ENCODE results near the gene GRWD1. TPM values are rescaled to one million over a fixed set of nuclear protein-coding genes. Genes with fewer than 3 reads are reported as not detected.

GRWD1 gene
- total and polyA plus RNA-seq, 2 of the 13 experiments (the other 11 are each of a cell fraction or from before 2014, with no cell fraction given), result 10.8 to 46.6 TPM

GRCh38 chr19:48500830-48501493, 55.2 kb downstream of the GRWD1 start (continued):
- TF ChIP-seq REST (IDR thresholded peaks at IDR 0.05; ENCODE audit: borderline replicate concordance in 1 of 2, low read depth in 1 of 2, low read length in 2 of 2) (no peak), ZNF678 (CRISPR knock-in tag; IDR thresholded peaks at IDR 0.05) (no peak), ZNF33B (CRISPR knock-in tag; IDR thresholded peaks at IDR 0.05) (0 out of 2 replicates have a peak, but pooled peaks have one; percentile 36), JUND (CRISPR knock-in tag; IDR thresholded peaks at IDR 0.05) (no peak), E2F1 (CRISPR knock-in tag; IDR thresholded peaks at IDR 0.05) (no peak), ARNT2 (CRISPR knock-in tag; IDR thresholded peaks at IDR 0.05; ENCODE audit: low read depth) (no peak), U2AF2 (IDR thresholded peaks at IDR 0.05; ENCODE audit: low read depth, low read length) (no peak), ZNF460 (CRISPR knock-in tag; IDR thresholded peaks at IDR 0.05; ENCODE audit: borderline replicate concordance) (no peak), SOX13 (IDR thresholded peaks at IDR 0.05) (no peak), SOX13 (CRISPR knock-in tag; conservative IDR thresholded peaks at IDR 0.05 in 1 of 2, IDR thresholded peaks at IDR 0.05 in 1 of 2) (no peak), ZNF205 (CRISPR knock-in tag; IDR thresholded peaks at IDR 0.05) (no peak), SP140L (CRISPR knock-in tag; IDR thresholded peaks at IDR 0.05; ENCODE audit: borderline replicate concordance) (no peak), SETDB1 (CRISPR knock-in tag; IDR thresholded peaks at IDR 0.05; ENCODE audit: borderline replicate concordance) (no peak), ZNF44 (CRISPR knock-in tag; IDR thresholded peaks at IDR 0.05) (peak; percentile 85; the same call in 1 of the 2 replicates), RBFOX2 (IDR thresholded peaks at IDR 0.05; ENCODE audit: low read depth, low read length) (no peak), CAMTA2 (CRISPR knock-in tag; IDR thresholded peaks at IDR 0.05; ENCODE audit: borderline replicate concordance) (no peak), RBM39 (IDR thresholded peaks at IDR 0.05; ENCODE audit: low read depth, low read length, poor library complexity, severe bottlenecking) (no peak), ZHX1 (CRISPR knock-in tag; IDR thresholded peaks at IDR 0.05; ENCODE audit: low read depth) (no peak), ELF4 (CRISPR knock-in tag; IDR thresholded peaks at IDR 0.05; ENCODE audit: borderline replicate concordance) (no peak), HNRNPLL (IDR thresholded peaks at IDR 0.05; ENCODE audit: low read depth, low read length, poor library complexity, severe bottlenecking) (no peak), IRX3 (CRISPR knock-in tag; IDR thresholded peaks at IDR 0.05; ENCODE audit: borderline replicate concordance, low read depth) (no peak), PITX1 (CRISPR knock-in tag; IDR thresholded peaks at IDR 0.05) (0 out of 2 replicates have a peak, but pooled peaks have one; percentile 28), ZNF468 (CRISPR knock-in tag; IDR thresholded peaks at IDR 0.05) (no peak)

Measured in HepG2 (cell line).